Stimulated activated CD4-positive, alpha-beta T cell treated with anti-CD3 and anti-CD28 coated beads, Interleukin-12 subunit alpha, Interleukin-12 subunit beta, amount 100 ng/mL, for 4 hours (primary cell): ENCODE measurements around the gene DDX31.

Source experiments
- DNase-seq: peaks from one replicate; pipeline ENCODE4 v3.0.0-alpha.2; 2020

Gene DDX31

GRCh38 chr9:132592451-132592850 lies 77.3 kb downstream of the DDX31 start:
- no peak for DNase-seq

GRCh38 chr9:132591751-132592314 lies 78.0 kb downstream of the DDX31 start:
- DNase-seq, result no peak

- DNase-seq, result no peak
Measured at GRCh38 chr9:132591244-132591643, 78.5 kb downstream of the DDX31 start.

- DNase-seq, result no peak
Measured at GRCh38 chr9:132590318-132591182, 79.2 kb downstream of the DDX31 start.

GRCh38 chr9:132590037-132590317 lies 79.8 kb downstream of the DDX31 start:
- DNase-seq, result no peak

- DNase-seq, result no peak
Measured at GRCh38 chr9:132589148-132590036, 80.4 kb downstream of the DDX31 start.

- DNase-seq, result no peak
Measured at GRCh38 chr9:132588501-132589147, 81.2 kb downstream of the DDX31 start.

- no peak for DNase-seq
Measured at GRCh38 chr9:132588098-132588497, 81.7 kb downstream of the DDX31 start.

- no peak for DNase-seq
Measured at GRCh38 chr9:132587592-132587955, 82.2 kb downstream of the DDX31 start.

GRCh38 chr9:132586830-132587591 lies 82.8 kb downstream of the DDX31 start:
- no peak for DNase-seq

GRCh38 chr9:132585954-132586829 lies 83.6 kb downstream of the DDX31 start:
- DNase-seq, result no peak

- DNase-seq, result no peak
Measured at GRCh38 chr9:132584601-132585560, 84.9 kb downstream of the DDX31 start.

- DNase-seq, result no peak
Measured at GRCh38 chr9:132583584-132584304, 86.0 kb downstream of the DDX31 start.

GRCh38 chr9:132582786-132583583 lies 86.8 kb downstream of the DDX31 start:
- no peak for DNase-seq

- no peak for DNase-seq
Measured at GRCh38 chr9:132582276-132582785, 87.5 kb downstream of the DDX31 start, which contains the start of gene BARHL1. Gene BARHL1, plus strand, starts transcription at chr9:132582606. Its CDS starts 192 bp downstream, at chr9:132582798.

GRCh38 chr9:132579427-132579798 lies 90.4 kb downstream of the DDX31 start:
- no peak for DNase-seq

- DNase-seq, result no peak
Measured at GRCh38 chr9:132578367-132578932, 91.3 kb downstream of the DDX31 start.

GRCh38 chr9:132577119-132577518 lies 92.7 kb downstream of the DDX31 start:
- DNase-seq, result no peak
